ENCODE measurements around the gene TENM4.

The TENM4 gene
- 0 to 0.21 (median 0.06) reads per million in 9 experiments for total RNA-seq

- Mint-ChIP-seq H3K4me3 (peak within 1 kb of the TSS in 1 of 2 donors; percentile 44), H3K4me1 (ENCODE audit: low read depth in 2 of 2) (peaks cover 0 to 5% of the 10 kb centered on the region in 2 donors), H3K27ac (no peak within 1 kb of the TSS), H3K36me3 (ENCODE audit: insufficient read depth) (no peaks in the 10 kb centered on the region), H3K9me3 (peaks cover 0 to 3% of the 10 kb centered on the region in 2 donors), H3K27me3 (peaks cover 54 to 56% of the 10 kb centered on the region in 2 donors)
- ATAC-seq (replicated peaks), result peak; percentile 22
- DNase-seq, result no peak
These were observed at the start of gene TENM4 for GRCh38 chr11:79440571-79441460. Gene TENM4 (minus strand): TSS chr11:79441030. CDS start chr11:79069944, 371,086 bp downstream.

- Mint-ChIP-seq H3K27ac (no peak overlapping the region), H3K4me1 (ENCODE audit: low read depth in 2 of 2) (no peaks in the 10 kb centered on the region), H3K4me3 (no peak overlapping the region), H3K9me3 (peaks cover 0 to 4% of the 10 kb centered on the region in 2 donors), H3K36me3 (ENCODE audit: insufficient read depth) (no peaks in the 10 kb centered on the region), H3K27me3 (no peaks in the 10 kb centered on the region)
- no peak for ATAC-seq (replicated peaks)
- no peak for DNase-seq
These were observed 47.5 kb upstream of the TENM4 start for GRCh38 chr11:79488286-79488685.

GRCh38 chr11:79487412-79487811 is 46.6 kb upstream of the TENM4 start:
- no peaks in the 10 kb centered on the region for H3K36me3 Mint-ChIP-seq (ENCODE audit: insufficient read depth)
- H3K27me3 Mint-ChIP-seq, result no peaks in the 10 kb centered on the region
- no peak for ATAC-seq (replicated peaks)
- H3K9me3 Mint-ChIP-seq, result peaks cover 0 to 3% of the 10 kb centered on the region in 2 donors
- no peaks in the 10 kb centered on the region for H3K4me1 Mint-ChIP-seq (ENCODE audit: low read depth in 2 of 2)
- no peak for DNase-seq
- H3K27ac Mint-ChIP-seq, result no peak overlapping the region
- H3K4me3 Mint-ChIP-seq, result no peak overlapping the region

GRCh38 chr11:79486242-79486984 is 45.6 kb upstream of the TENM4 start:
- Mint-ChIP-seq H3K4me3 (no peak overlapping the region), H3K27me3 (no peaks in the 10 kb centered on the region), H3K36me3 (ENCODE audit: insufficient read depth) (no peaks in the 10 kb centered on the region), H3K9me3 (peaks cover 0 to 1% of the 10 kb centered on the region in 2 donors), H3K4me1 (ENCODE audit: low read depth in 2 of 2) (no peaks in the 10 kb centered on the region), H3K27ac (no peak overlapping the region)
- ATAC-seq (replicated peaks), result no peak
- DNase-seq, result no peak

- H3K36me3 Mint-ChIP-seq (ENCODE audit: insufficient read depth), result no peaks in the 10 kb centered on the region
- no peaks in the 10 kb centered on the region for H3K4me1 Mint-ChIP-seq (ENCODE audit: low read depth in 2 of 2)
- DNase-seq (no peak), ATAC-seq (replicated peaks) (no peak)
- no peak overlapping the region for H3K4me3 Mint-ChIP-seq
- H3K27me3 Mint-ChIP-seq, result no peaks in the 10 kb centered on the region
- peaks cover 0 to 1% of the 10 kb centered on the region in 2 donors for H3K9me3 Mint-ChIP-seq
- no peak overlapping the region for H3K27ac Mint-ChIP-seq
These were observed 44.9 kb upstream of the TENM4 start for GRCh38 chr11:79485694-79486093.

- no peaks in the 10 kb centered on the region for H3K27me3 Mint-ChIP-seq
- no peaks in the 10 kb centered on the region for H3K36me3 Mint-ChIP-seq (ENCODE audit: insufficient read depth)
- DNase-seq (no peak), ATAC-seq (replicated peaks) (no peak)
- peaks cover 0 to under 1% of the 10 kb centered on the region in 2 donors for H3K9me3 Mint-ChIP-seq
- H3K27ac Mint-ChIP-seq, result no peak overlapping the region
- no peaks in the 10 kb centered on the region for H3K4me1 Mint-ChIP-seq (ENCODE audit: low read depth in 2 of 2)
- no peak overlapping the region for H3K4me3 Mint-ChIP-seq
These were observed 44.0 kb upstream of the TENM4 start for GRCh38 chr11:79484872-79485271.

GRCh38 chr11:79482800-79483199 is 42.0 kb upstream of the TENM4 start:
- ATAC-seq (replicated peaks) (no peak), DNase-seq (no peak)
- Mint-ChIP-seq H3K27me3 (no peaks in the 10 kb centered on the region), H3K4me1 (ENCODE audit: low read depth in 2 of 2) (no peaks in the 10 kb centered on the region), H3K9me3 (no peaks in the 10 kb centered on the region), H3K27ac (no peak overlapping the region), H3K4me3 (no peak overlapping the region), H3K36me3 (ENCODE audit: insufficient read depth) (no peaks in the 10 kb centered on the region)

- Mint-ChIP-seq H3K27ac (no peak overlapping the region), H3K9me3 (no peaks in the 10 kb centered on the region)
- no peak for ATAC-seq (replicated peaks)
These were observed 41.0 kb upstream of the TENM4 start for GRCh38 chr11:79481795-79482194.

GRCh38 chr11:79480864-79481263 is 40.0 kb upstream of the TENM4 start:
- Mint-ChIP-seq H3K27ac (no peak overlapping the region), H3K4me1 (ENCODE audit: low read depth in 2 of 2) (no peaks in the 10 kb centered on the region), H3K27me3 (no peaks in the 10 kb centered on the region), H3K36me3 (ENCODE audit: insufficient read depth) (no peaks in the 10 kb centered on the region), H3K4me3 (no peak overlapping the region), H3K9me3 (no peaks in the 10 kb centered on the region)
- DNase-seq (no peak), ATAC-seq (replicated peaks) (no peak)

More at GRCh38 chr11:79481795-79482194, 41.0 kb upstream of the TENM4 start:
- H3K4me3 Mint-ChIP-seq, result no peak overlapping the region
- H3K36me3 Mint-ChIP-seq (ENCODE audit: insufficient read depth), result no peaks in the 10 kb centered on the region
- DNase-seq, result no peak
- H3K4me1 Mint-ChIP-seq (ENCODE audit: low read depth in 2 of 2), result no peaks in the 10 kb centered on the region
- no peaks in the 10 kb centered on the region for H3K27me3 Mint-ChIP-seq

- H3K4me1 Mint-ChIP-seq (ENCODE audit: low read depth in 2 of 2), result no peaks in the 10 kb centered on the region
- H3K27ac Mint-ChIP-seq, result no peak overlapping the region
- H3K36me3 Mint-ChIP-seq (ENCODE audit: insufficient read depth), result no peaks in the 10 kb centered on the region
- no peak for ATAC-seq (replicated peaks)
- DNase-seq, result no peak
- no peak overlapping the region for H3K4me3 Mint-ChIP-seq
- peaks cover 2 to 7% of the 10 kb centered on the region in 2 donors for H3K9me3 Mint-ChIP-seq
- H3K27me3 Mint-ChIP-seq, result peaks cover 0 to 9% of the 10 kb centered on the region in 2 donors
These were observed 32.1 kb upstream of the TENM4 start for GRCh38 chr11:79472819-79473529.

- H3K27ac Mint-ChIP-seq, result no peak overlapping the region
- no peak for ATAC-seq (replicated peaks)
- peaks cover 2 to 7% of the 10 kb centered on the region in 2 donors for H3K9me3 Mint-ChIP-seq
- H3K36me3 Mint-ChIP-seq (ENCODE audit: insufficient read depth), result no peaks in the 10 kb centered on the region
- H3K4me1 Mint-ChIP-seq (ENCODE audit: low read depth in 2 of 2), result no peaks in the 10 kb centered on the region
- DNase-seq, result no peak
- H3K27me3 Mint-ChIP-seq, result peaks cover 0 to 9% of the 10 kb centered on the region in 2 donors
- H3K4me3 Mint-ChIP-seq, result no peak overlapping the region
These were observed 30.4 kb upstream of the TENM4 start for GRCh38 chr11:79471071-79471844.

- H3K4me3 Mint-ChIP-seq, result no peak overlapping the region
- no peak overlapping the region for H3K27ac Mint-ChIP-seq
- peaks cover 0 to 9% of the 10 kb centered on the region in 2 donors for H3K27me3 Mint-ChIP-seq
- peaks cover 2 to 7% of the 10 kb centered on the region in 2 donors for H3K9me3 Mint-ChIP-seq
- no peaks in the 10 kb centered on the region for H3K4me1 Mint-ChIP-seq (ENCODE audit: low read depth in 2 of 2)
- DNase-seq (no peak), ATAC-seq (replicated peaks) (no peak)
- H3K36me3 Mint-ChIP-seq (ENCODE audit: insufficient read depth), result no peaks in the 10 kb centered on the region
These were observed 29.3 kb upstream of the TENM4 start for GRCh38 chr11:79470161-79470560.

- Mint-ChIP-seq H3K4me3 (no peak overlapping the region), H3K9me3 (peaks cover 2 to 7% of the 10 kb centered on the region in 2 donors), H3K27ac (no peak overlapping the region), H3K36me3 (ENCODE audit: insufficient read depth) (no peaks in the 10 kb centered on the region), H3K27me3 (peaks cover 0 to 9% of the 10 kb centered on the region in 2 donors), H3K4me1 (ENCODE audit: low read depth in 2 of 2) (no peaks in the 10 kb centered on the region)
- ATAC-seq (replicated peaks), result no peak
- no peak for DNase-seq
These were observed 26.9 kb upstream of the TENM4 start for GRCh38 chr11:79467761-79468160.

Data from effector memory CD8-positive, alpha-beta T cell (primary cell).